Activated B cell treated with CpG ODN at 0.5 μM for 24 hours (primary cell): ENCODE results near the gene YY1. TPM values are rescaled to one million over a fixed set of nuclear protein-coding genes. Genes with fewer than 3 reads are reported as not detected.

Experiments used
- ATAC-seq: fragments of 200-7000 bp; cut with Tn5 transposase; one replicate; pipeline ENCODE4 v1.10.0; 2021; ENCODE audit warnings: low read depth, mild to moderate bottlenecking, moderate library complexity
- CTCF ChIA-PET: fragments of 350-600 bp; sonication (Branson Sonifier 250); formaldehyde crosslinking; loops from one replicate; lab custom pipeline; 2021; ENCODE audit warnings: antibody characterized with exemption; lab: Charles Lee
- POLR2A ChIA-PET: fragments of 350-600 bp; sonication (Branson Sonifier 250); formaldehyde crosslinking; loops from one replicate; lab custom pipeline; 2021; ENCODE audit warnings: antibody characterized with exemption; lab: Charles Lee
- DNase-seq: peaks from one replicate; pipeline ENCODE4 v3.0.0; 2022
- H3K27ac Mint-ChIP-seq: one replicate; pipeline ENCODE4 v1.8.0; 2020; ENCODE audit warnings: mixed read lengths
- H3K27me3 Mint-ChIP-seq: one replicate; pipeline ENCODE4 v1.8.0; 2021; ENCODE audit warnings: mixed read lengths
- H3K36me3 Mint-ChIP-seq: one replicate; pipeline ENCODE4 v1.8.0; 2021; ENCODE audit warnings: low read depth, mixed read lengths
- H3K4me1 Mint-ChIP-seq: one replicate; pipeline ENCODE4 v1.8.0; 2021; ENCODE audit warnings: mixed read lengths
- H3K4me3 Mint-ChIP-seq: one replicate; pipeline ENCODE4 v1.8.0; 2020; ENCODE audit warnings: mild to moderate bottlenecking, mixed read lengths
- H3K9me3 Mint-ChIP-seq: one replicate; pipeline ENCODE4 v1.8.0; 2020; ENCODE audit warnings: mixed read lengths
- CTCF ChIP-seq: fragments of 200-600 bp; IDR thresholded peaks from one replicate; pipeline ENCODE4 v1.8.0; 2022; ENCODE audit warnings: antibody characterized with exemption, mild to moderate bottlenecking
- intact Hi-C: fragments of 100-400 bp; cut with micrococcal nuclease; formaldehyde crosslinking; loops from one replicate; pipeline ENCODE4 v1.15.1; 2024
- total RNA-seq: library from RNA; stranded (reverse); gene quantifications from 2 replicates; pipeline ENCODE4 v1.2.3, GENCODE V29; 2022

YY1 gene
- total RNA-seq, 1 donor from 2014 or later = 72.6 TPM

GRCh38 chr14:100320157-100320856 is 81.4 kb downstream of the YY1 start:
- intact Hi-C loops = no loop called here

GRCh38 chr14:100321473-100322137 is 82.7 kb downstream of the YY1 start:
- no peaks in the 10 kb centered on the region for H3K36me3 Mint-ChIP-seq
- H3K4me1 Mint-ChIP-seq = peaks cover 3% of the 10 kb centered on the region
- intact Hi-C loops = no loop called here
- ATAC-seq = no peak
- ChIA-PET POLR2A (no interaction called here), CTCF (interaction anchor here (0.6 kb wide), 1 partner anchor 11 kb away, joined by 3 read pairs; no protein-coding TSS in a partner anchor)
- TF ChIP-seq CTCF = no peak
- no peak for DNase-seq
- no peaks in the 10 kb centered on the region for H3K9me3 Mint-ChIP-seq
- H3K27ac Mint-ChIP-seq = no peak overlapping the region
- no peaks in the 10 kb centered on the region for H3K27me3 Mint-ChIP-seq
- no peak overlapping the region for H3K4me3 Mint-ChIP-seq

More at GRCh38 chr14:100320157-100320856, 81.4 kb downstream of the YY1 start:
- H3K36me3 Mint-ChIP-seq = no peaks in the 10 kb centered on the region
- no peak overlapping the region for H3K27ac Mint-ChIP-seq
- H3K4me3 Mint-ChIP-seq = no peak overlapping the region
- no peak for TF ChIP-seq CTCF
- ChIA-PET POLR2A (no interaction called here), CTCF (no interaction called here)
- H3K9me3 Mint-ChIP-seq = no peaks in the 10 kb centered on the region
- ATAC-seq (no peak), DNase-seq (no peak)
- peaks cover 3% of the 10 kb centered on the region for H3K4me1 Mint-ChIP-seq
- no peaks in the 10 kb centered on the region for H3K27me3 Mint-ChIP-seq

- Mint-ChIP-seq H3K27ac (no peak overlapping the region), H3K4me1 (peaks cover 3% of the 10 kb centered on the region), H3K27me3 (no peaks in the 10 kb centered on the region), H3K9me3 (no peaks in the 10 kb centered on the region), H3K36me3 (no peaks in the 10 kb centered on the region), H3K4me3 (no peak overlapping the region)
- ChIA-PET POLR2A (no interaction called here), CTCF (interaction anchor here (0.6 kb wide), 1 partner anchor 10 kb away, joined by 3 read pairs; no protein-coding TSS in a partner anchor)
- TF ChIP-seq CTCF = no peak
- ATAC-seq = no peak
- DNase-seq = no peak
- intact Hi-C loops = no loop called here
These were observed 83.4 kb downstream of the YY1 start for GRCh38 chr14:100322138-100322957.

GRCh38 chr14:100323121-100323941 is 84.4 kb downstream of the YY1 start, which contains the start of gene SLC25A47:
Gene SLC25A47, plus strand, starts transcription at chr14:100323339. Its CDS starts 76 bp downstream, at chr14:100323415.
- Mint-ChIP-seq H3K9me3 (no peaks in the 10 kb centered on the region), H3K36me3 (no peaks in the 10 kb centered on the region), H3K27ac (no peak within 1 kb of the TSS), H3K4me1 (no peaks in the 10 kb centered on the region), H3K27me3 (no peaks in the 10 kb centered on the region), H3K4me3 (no peak within 1 kb of the TSS)
- TF ChIP-seq CTCF = no peak
- DNase-seq (no peak), ATAC-seq (no peak)
- ChIA-PET CTCF (no interaction called here), POLR2A (no interaction called here)
- intact Hi-C loops = no loop called here
